Astrocyte (in vitro differentiated cells and primary cell): ENCODE measurements around the gene PDE11A.

Source experiments
- EZH2 ChIP-seq: IDR thresholded peaks from 2 replicates; pipeline ENCODE4 v1.6.1; 2012; ENCODE audit warnings: mild to moderate bottlenecking, low read length, inconsistent platforms; ENCODE audit not compliant: insufficient read depth
- TF ChIP-seq, protein P1 (sequence below): IDR thresholded peaks from 2 replicates; pipeline ENCODE4 v1.5.1; 2011; ENCODE audit warnings: low read depth, mild to moderate bottlenecking, inconsistent platforms, low read length, moderate library complexity; ENCODE audit not compliant: insufficient read depth

DNA sequence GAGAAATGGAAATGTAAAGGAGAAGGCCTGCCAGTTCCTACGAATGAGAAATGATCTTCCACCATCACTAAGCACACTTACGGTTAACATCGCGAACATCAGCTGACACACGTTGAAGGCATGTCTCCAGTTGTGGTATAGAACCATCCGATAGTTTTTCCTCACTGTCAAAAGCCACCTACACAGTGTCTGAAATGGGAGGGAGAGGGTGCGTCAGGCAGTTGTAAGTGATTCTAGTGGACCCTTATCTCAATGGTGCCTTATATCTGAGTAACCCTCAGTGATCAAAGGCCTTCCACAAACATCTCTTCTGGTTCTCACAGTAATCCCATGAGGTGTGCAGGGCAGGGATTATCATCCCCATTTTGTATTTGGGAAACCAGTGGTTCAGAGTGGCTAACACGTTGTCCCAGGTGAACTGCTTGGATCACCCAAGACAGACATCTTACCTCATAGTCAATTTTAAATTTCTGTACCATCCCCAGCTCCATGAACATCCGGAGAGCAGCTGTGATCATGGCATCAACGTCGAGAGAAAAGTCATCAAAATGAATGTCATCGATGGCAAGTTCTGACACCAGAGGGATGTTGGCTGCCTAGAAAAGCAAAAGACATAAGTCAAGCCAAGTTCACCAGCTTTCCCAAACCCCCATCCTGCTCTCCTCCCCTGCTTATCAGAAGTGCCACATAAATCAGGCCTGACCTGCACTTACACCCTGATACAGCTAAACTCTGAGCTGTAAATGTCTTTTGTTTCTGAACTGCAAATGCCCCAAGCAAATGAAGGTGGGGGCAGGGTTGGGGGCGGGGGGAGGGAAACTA, 344.8 kb downstream of the PDE11A start:
- TF ChIP-seq, protein P1, sequence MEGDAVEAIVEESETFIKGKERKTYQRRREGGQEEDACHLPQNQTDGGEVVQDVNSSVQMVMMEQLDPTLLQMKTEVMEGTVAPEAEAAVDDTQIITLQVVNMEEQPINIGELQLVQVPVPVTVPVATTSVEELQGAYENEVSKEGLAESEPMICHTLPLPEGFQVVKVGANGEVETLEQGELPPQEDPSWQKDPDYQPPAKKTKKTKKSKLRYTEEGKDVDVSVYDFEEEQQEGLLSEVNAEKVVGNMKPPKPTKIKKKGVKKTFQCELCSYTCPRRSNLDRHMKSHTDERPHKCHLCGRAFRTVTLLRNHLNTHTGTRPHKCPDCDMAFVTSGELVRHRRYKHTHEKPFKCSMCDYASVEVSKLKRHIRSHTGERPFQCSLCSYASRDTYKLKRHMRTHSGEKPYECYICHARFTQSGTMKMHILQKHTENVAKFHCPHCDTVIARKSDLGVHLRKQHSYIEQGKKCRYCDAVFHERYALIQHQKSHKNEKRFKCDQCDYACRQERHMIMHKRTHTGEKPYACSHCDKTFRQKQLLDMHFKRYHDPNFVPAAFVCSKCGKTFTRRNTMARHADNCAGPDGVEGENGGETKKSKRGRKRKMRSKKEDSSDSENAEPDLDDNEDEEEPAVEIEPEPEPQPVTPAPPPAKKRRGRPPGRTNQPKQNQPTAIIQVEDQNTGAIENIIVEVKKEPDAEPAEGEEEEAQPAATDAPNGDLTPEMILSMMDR: no peak
- TF ChIP-seq EZH2: no peak
